Fibroblast of peridontal ligament (primary cell): ENCODE data around the gene TNS1.
"Not testable (repeated sequence)": the region's sequence is repeated elsewhere in the genome, so short reads cannot be mapped to it uniquely, and the experiment has no call there.

ENCODE experiments used
- DNase-seq: peaks from one replicate; pipeline ENCODE4 v3.0.0-alpha.2; 2010; ENCODE audit errors: extremely low read depth

The TNS1 gene

GRCh38 chr2:218029366-218030360 is 26.9 kb upstream of the TNS1 start:
- no peak for DNase-seq

- no peak for DNase-seq
These were observed 26.0 kb upstream of the TNS1 start for GRCh38 chr2:218028562-218029348.

GRCh38 chr2:218028189-218028495 is 25.3 kb upstream of the TNS1 start:
- no peak for DNase-seq

- no peak for DNase-seq
These were observed 24.8 kb upstream of the TNS1 start for GRCh38 chr2:218027426-218028188.

- no peak for DNase-seq
These were observed 24.1 kb upstream of the TNS1 start for GRCh38 chr2:218026676-218027425.

GRCh38 chr2:218026244-218026643 is 23.4 kb upstream of the TNS1 start:
- DNase-seq = no peak

GRCh38 chr2:218024871-218025270 is 22.1 kb upstream of the TNS1 start:
- DNase-seq = no peak

- no peak for DNase-seq
These were observed 21.5 kb upstream of the TNS1 start for GRCh38 chr2:218024336-218024735.

GRCh38 chr2:218023636-218024035 is 20.8 kb upstream of the TNS1 start:
- DNase-seq = no peak

GRCh38 chr2:218022851-218023530 is 20.2 kb upstream of the TNS1 start:
- DNase-seq = no peak

- DNase-seq = no peak
These were observed 19.5 kb upstream of the TNS1 start for GRCh38 chr2:218022131-218022850.

GRCh38 chr2:218021536-218022071 is 18.8 kb upstream of the TNS1 start:
- DNase-seq = no peak

- no peak for DNase-seq
These were observed 18.3 kb upstream of the TNS1 start for GRCh38 chr2:218020966-218021535.

GRCh38 chr2:218020281-218020680 is 17.5 kb upstream of the TNS1 start:
- no peak for DNase-seq

GRCh38 chr2:218019411-218020060 is 16.7 kb upstream of the TNS1 start:
- DNase-seq = no peak

- DNase-seq = not testable (repeated sequence)
These were observed 16.0 kb upstream of the TNS1 start for GRCh38 chr2:218018842-218019125.

- no peak for DNase-seq
These were observed 14.6 kb upstream of the TNS1 start for GRCh38 chr2:218017211-218018053.

GRCh38 chr2:218016810-218017209 is 14.0 kb upstream of the TNS1 start:
- no peak for DNase-seq
